HG02870 (cell line): ENCODE measurements around the gene PODNL1.
A peak's percentile ranks its signal among the peaks of the same experiment; 100 is the strongest.
"Not testable (repeated sequence)": the region's sequence is repeated elsewhere in the genome, so short reads cannot be mapped to it uniquely, and the experiment has no call there.

Experiments used
- ATAC-seq: cut with Tn5 transposase; IDR thresholded peaks from one replicate; pipeline ENCODE4 v1.9.1; 2021; ENCODE audit warnings: mild to moderate bottlenecking, moderate library complexity; ENCODE audit not compliant: unreplicated experiment

The PODNL1 gene

GRCh38 chr19:13930402-13930801 lies 7.8 kb downstream of the PODNL1 start:
- ATAC-seq: no peak

DNA sequence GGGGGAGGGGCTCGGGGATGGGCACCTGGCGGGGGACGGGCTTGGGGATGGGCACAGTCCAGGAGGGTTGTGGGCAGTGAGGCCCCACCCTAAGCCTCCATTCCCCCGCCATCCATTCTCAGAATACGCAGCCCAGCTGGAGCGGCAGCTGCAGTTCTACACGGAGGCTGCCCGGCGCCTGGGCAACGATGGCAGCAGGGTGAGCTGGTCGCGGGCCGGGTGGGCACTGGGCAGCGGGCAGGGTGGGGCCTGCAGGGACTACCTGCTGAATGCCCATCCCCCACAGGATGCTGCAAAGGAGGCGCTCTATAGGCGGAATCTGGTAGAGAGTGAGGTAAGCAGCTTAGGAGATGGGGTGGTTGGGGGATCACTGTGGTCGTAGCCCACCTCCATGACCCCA lies 8.3 kb downstream of the PODNL1 start:
- ATAC-seq: no peak

- ATAC-seq: no peak
Measured at GRCh38 chr19:13929340-13929739, 8.9 kb downstream of the PODNL1 start.

DNA sequence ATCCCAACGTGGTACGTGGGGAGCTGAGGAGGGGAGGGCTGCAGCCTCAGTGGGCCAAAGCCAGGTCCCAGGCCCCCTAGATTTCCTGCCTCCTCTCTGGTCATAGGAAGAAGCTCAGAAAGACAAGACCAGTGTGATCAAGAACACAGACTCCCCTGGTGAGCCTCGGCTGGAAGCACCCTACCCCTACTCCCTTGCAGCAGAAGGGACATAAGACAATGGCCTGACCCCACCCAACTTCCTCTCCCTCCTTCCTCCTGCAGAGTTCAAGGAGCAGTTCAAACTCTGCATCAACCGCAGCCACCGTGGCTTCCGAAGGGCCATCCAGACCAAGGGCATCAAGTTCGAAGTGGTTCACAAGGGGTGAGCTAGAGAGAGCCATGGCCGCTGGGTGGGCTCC lies 11.5 kb downstream of the PODNL1 start:
- no peak for ATAC-seq

DNA sequence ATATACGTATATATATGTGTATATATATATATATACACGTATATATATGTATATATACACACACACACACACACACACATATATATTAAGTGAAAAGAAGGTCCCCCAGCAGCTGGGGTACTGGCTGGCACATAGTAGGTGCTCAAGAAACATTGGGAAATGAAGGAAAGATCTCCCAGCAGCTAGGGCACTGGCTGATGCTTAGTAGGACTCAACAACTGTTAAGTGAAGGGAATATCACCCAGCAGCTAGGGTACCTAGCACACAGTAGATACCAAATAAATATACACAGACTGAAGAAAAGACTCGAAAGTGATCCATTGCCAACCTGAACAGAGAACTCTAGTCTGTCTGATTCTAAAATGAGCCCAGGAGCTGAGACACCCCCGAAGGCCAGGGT lies 12.2 kb downstream of the PODNL1 start:
- ATAC-seq: no peak

DNA sequence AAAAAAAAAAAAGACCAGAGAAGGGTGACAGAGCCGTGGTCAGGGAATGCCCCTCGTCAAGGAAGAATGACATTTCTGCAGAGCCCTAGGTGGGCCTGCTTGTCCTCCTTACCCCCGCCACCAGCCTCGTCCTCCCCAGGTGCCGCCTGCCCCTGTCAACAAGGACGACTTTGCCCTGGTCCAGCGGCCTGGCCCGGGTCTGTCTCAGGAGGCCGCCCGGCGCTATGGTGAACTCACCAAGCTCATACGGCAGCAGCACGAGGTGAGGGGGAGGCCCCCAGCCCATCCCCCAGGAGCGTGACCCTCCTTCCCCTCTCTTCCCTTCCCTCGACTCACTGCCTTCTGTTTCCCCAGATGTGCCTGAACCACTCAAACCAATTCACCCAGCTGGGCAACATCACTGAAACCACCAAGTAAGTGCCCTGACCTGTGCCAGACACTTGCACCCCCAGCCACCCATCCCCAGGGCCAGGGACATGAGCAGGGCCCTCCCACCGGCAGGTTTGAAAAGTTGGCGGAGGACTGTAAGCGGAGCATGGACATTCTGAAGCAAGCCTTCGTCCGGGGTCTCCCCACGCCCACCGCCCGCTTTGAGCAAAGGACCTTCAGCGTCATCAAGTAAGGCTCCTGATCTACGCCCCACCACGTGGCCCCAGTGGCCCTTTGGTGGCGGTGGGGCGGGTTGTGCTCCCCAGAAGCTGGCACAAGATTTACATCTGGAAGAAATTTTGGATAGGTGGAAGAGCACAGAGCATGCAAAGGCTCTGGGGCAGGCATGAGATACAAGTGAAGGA lies 14.8 kb downstream of the PODNL1 start:
- no peak for ATAC-seq

DNA sequence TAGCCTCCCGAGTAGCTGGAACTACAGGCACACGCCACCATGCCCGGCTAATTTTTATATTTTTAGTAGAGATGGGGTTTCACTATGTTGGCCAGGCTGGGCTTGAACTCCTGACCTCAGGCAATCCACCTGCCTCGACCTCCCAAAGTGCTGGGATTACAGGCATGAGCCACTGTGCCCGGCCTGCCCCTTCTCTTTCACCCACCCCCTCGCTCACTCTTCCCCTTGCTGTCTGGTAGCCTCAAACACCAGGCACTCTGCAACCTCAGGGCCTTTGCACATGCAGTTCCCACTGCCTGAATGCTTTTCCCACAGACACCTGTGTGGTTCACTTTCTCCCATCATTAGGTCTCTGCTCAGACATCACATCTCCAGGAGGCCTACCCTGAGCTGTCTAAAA lies 16.1 kb downstream of the PODNL1 start:
- ATAC-seq: not testable (repeated sequence)

DNA sequence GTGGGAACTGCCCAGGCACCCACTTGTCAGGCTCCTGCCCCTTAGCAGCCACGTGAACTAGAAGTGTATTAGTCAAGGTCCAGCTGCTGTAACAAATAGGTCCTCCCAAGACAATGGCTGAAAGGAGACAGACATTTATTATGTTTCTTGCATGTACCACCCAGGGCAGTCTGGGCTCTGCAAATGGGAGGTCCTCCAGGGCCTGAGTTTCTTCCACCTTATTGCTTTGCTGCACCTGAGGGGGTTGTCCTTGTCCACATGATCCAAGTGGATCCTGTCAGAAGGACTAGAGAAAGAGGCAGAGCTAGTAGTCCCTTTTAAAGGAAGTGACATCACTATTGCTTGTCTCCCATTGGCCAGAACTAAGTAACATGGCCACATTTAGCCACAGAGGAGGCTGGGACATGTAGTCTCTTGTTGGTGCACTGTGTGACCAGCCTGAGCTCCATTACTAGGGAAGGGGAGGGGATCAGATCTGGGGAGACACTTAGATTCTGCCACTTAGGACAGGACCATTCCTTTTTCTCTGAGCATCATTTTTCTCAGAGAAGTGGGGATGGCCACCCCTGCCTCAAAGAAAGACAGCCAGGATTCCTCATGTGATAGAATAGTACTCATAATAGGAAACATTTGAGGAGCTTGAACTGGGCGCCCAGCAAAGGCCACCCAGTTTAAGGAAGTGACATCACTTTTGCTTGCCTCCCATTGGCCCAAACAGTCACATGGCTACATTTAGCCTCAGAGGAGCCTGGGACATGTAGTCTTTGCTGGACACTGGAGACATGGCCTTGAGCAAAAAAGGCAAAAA lies 17.1 kb downstream of the PODNL1 start:
- no peak for ATAC-seq

DNA sequence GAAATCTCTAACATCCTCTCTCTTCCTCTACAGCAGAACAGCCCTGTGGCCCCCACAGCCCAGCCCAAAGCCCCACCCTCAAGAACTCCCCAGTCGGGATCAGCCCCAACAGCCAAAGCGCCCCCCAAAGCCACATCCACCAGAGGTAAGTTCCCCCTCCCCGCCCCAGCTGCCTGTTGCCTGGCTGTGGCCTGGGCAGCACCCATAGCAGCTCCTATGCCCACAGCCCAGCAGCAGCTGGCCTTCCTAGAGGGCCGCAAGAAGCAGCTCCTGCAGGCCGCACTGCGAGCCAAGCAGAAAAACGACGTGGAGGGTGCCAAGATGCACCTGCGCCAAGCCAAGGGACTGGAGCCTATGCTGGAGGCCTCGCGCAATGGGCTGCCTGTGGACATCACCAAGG lies 17.7 kb downstream of the PODNL1 start:
- no peak for ATAC-seq

DNA sequence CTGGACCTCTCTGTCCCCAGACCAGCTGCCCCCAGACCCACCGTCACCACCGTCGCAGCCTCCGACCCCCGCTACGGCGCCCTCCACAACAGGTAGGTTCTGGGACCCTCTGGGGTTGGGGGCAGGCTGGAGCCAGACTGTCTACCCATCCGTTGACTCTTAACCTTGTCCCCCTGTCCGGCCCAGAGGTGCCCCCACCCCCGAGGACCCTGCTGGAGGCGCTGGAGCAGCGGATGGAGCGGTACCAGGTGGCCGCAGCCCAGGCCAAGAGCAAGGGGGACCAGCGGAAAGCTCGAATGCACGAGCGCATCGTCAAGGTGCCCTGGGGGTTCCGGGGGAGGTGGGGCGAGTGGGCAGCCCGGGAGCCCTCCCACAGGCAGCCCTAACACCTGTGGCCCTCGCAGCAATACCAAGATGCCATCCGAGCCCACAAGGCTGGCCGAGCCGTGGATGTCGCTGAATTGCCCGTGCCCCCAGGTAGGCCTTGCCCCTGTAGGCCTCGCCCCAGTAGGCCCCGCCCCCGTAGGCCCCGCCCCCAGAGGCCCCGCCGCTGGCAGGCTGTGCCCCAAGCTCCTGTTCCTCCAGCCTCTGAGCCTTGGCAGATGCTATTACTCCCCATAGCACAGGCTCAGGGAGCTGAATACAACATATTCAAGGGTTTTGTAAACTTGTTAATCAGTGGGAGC lies 19.3 kb downstream of the PODNL1 start:
- ATAC-seq: no peak

DNA sequence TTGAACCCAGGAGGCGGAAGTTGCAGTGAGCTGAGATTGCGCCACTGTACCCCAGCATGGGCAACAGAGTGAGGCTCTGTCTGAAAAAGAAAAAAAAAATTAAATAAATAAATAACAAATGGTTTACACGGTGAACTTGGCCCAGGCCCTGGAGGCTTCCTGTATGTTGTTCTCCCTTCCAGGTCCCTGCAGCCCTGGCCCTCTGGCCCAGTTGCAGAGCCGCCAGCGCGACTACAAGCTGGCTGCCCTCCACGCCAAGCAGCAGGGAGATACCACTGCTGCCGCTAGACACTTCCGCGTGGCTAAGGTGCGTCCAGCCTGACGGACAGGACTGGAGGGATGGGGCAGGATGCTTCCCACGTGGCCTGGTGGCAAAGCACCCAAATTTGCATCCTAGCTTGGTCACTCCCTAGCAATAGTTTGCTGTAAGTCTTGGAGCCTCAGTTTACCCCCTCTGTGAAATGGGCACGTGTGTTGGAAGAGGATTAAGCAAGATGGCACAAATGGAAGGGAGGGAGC lies 20.3 kb downstream of the PODNL1 start:
- ATAC-seq: no peak

GRCh38 chr19:13914777-13915176 lies 23.4 kb downstream of the PODNL1 start:
- ATAC-seq: no peak

DNA sequence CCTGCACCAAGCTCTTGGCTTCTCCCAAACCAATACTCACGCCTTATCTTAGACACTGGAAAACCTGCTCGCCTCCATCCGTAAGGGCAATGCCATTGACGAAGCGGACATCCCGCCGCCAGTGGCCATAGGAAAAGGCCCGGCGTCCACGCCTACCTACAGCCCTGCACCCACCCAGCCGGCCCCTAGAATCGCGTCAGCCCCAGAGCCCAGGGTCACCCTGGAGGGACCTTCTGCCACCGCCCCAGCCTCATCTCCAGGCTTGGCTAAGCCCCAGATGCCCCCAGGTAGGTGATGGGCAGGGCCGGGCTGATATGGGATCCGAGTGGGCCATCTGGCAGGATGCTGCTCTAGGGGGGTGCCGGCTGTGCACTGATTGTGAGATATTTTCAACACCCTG lies 24.9 kb downstream of the PODNL1 start:
- ATAC-seq: no peak

GRCh38 chr19:13909430-13909829 lies 28.8 kb downstream of the PODNL1 start:
- ATAC-seq: no peak

GRCh38 chr19:13908674-13909073 lies 29.5 kb downstream of the PODNL1 start:
- ATAC-seq: no peak

GRCh38 chr19:13906910-13907309 lies 31.3 kb downstream of the PODNL1 start:
- ATAC-seq: no peak

- ATAC-seq: peak; percentile 11
Measured at GRCh38 chr19:13906521-13906904, 31.7 kb downstream of the PODNL1 start.

DNA sequence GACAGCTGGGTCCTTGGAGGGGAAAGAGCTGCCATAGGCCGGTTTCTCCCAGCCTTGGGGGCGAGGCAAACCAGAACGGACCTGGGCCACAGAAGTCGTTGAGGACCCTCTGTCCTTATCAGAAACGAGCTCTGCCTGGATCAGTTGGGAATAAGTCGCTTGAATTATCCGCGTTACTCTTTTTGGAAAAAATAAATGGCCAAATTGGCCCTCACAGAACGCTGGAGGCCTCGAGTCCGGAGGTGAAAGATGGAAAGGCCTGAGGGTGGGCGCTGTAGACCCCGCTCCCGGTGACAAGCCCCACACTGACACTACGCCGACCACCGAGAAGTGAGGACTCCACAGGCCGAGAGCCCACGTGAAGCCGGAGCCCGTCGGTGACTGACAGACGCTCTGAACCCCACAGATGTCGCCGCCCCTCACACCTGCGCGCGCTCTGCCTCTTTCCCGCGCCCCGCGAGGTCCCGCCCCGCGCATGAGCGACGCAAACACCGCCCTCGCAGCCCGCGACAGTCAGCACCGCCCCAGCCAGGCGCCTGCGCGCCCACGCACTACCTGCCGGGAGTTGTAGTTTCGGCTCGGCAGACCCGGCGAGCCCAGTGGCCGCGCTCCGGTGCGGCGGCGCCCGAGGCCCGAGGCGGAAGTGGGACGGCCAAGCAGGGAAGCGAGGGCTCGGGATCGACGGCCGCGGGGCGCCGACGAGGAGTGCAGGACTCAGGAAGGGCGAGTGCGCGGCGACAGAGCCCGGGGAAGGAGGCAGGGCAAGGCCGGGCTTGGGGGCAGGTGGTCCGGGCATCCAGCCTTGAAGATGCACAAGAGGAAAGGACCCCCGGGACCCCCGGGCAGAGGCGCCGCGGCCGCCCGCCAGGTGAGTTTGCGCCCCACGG lies 32.3 kb downstream of the PODNL1 start, which contains the start of the genes BRME1 and CC2D1A:
BRME1 (minus strand) TSS at position 484 of the 887 bp plus-strand sequence. CDS start 1,225 bp downstream, outside the sequence.
CC2D1A (plus strand) TSS at position 568 of the 887 bp plus-strand sequence; CDS start at position 809, 241 bp downstream.
- peak; percentile 77 for ATAC-seq

DNA sequence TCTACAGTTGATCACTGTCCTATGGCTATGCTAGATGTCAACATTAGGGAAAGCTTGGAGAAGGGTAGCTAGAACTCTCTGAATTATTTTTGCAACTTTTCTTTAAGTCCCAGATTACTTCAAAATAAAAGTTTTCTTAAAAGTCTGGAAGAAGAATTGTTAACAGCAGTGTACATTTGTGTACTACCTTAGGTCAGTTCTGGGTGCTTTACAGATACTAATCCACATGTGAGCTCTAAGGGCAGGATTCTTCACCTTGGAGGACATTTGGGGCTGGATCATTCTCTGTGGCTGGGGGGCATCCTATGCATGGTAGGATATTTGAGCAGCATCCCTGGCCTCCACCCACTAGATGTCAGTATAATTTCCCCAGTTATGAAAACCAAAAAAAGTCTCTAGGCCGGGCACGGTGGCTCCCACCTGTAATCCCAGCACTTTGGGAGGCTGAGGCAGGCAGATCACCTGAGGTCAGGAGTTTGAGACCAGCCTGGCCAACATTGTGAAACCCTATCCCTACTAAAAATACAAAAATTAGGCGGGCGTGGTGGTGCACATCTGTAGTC lies 35.1 kb downstream of the PODNL1 start:
- no peak for ATAC-seq
